ENCODE data around the gene NSFL1C. TPM values are rescaled to one million over a fixed set of nuclear protein-coding genes. Genes with fewer than 3 reads are reported as not detected.

The NSFL1C gene
- total RNA-seq, 1 donor from 2014 or later: 80.1 TPM

GRCh38 chr20:1490643-1491195 is 24.1 kb upstream of the NSFL1C start:
- Mint-ChIP-seq H3K9me3 (ENCODE audit: unreplicated experiment) (no peaks in the 10 kb centered on the region), H3K4me3 (ENCODE audit: unreplicated experiment) (no peak overlapping the region), H3K27me3 (ENCODE audit: unreplicated experiment) (peaks cover 57% of the 10 kb centered on the region), H3K36me3 (ENCODE audit: unreplicated experiment) (no peaks in the 10 kb centered on the region), H3K27ac (ENCODE audit: unreplicated experiment) (no peak overlapping the region), H3K4me1 (ENCODE audit: unreplicated experiment) (no peaks in the 10 kb centered on the region)
- no peak for DNase-seq (ENCODE audit: extremely low spot score, unreplicated experiment)
- no peak for TF ChIP-seq CTCF (IDR thresholded peaks at IDR 0.05)

- TF ChIP-seq CTCF (IDR thresholded peaks at IDR 0.05): no peak
- Mint-ChIP-seq H3K9me3 (ENCODE audit: unreplicated experiment) (no peaks in the 10 kb centered on the region), H3K27me3 (ENCODE audit: unreplicated experiment) (peaks cover 56% of the 10 kb centered on the region), H3K4me1 (ENCODE audit: unreplicated experiment) (no peaks in the 10 kb centered on the region), H3K4me3 (ENCODE audit: unreplicated experiment) (no peak overlapping the region), H3K36me3 (ENCODE audit: unreplicated experiment) (no peaks in the 10 kb centered on the region), H3K27ac (ENCODE audit: unreplicated experiment) (no peak overlapping the region)
- DNase-seq (ENCODE audit: extremely low spot score, unreplicated experiment): no peak
Measured at GRCh38 chr20:1489764-1490436, 23.3 kb upstream of the NSFL1C start.

DNA sequence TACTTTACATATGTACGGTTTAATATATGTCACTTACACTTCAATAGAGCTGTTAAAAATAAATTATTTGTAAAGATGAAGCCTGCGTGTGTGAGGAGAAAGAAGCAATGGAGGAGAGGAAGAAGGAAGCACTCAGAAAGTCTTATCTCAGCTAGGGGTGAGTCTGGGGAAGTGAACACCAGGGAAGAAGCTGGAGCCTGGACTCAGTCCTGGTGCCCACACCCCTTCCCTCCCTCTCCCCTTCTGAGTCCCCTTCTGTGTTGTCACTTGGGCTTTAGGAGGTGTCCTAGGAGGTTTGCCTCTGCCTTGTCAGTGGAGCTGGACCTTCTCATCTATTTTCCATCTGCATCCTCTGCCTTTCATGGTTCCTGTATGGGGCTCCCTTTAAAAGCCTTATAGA is 22.7 kb upstream of the NSFL1C start:
- Mint-ChIP-seq H3K4me1 (ENCODE audit: unreplicated experiment) (no peaks in the 10 kb centered on the region), H3K27ac (ENCODE audit: unreplicated experiment) (no peak overlapping the region), H3K4me3 (ENCODE audit: unreplicated experiment) (no peak overlapping the region), H3K27me3 (ENCODE audit: unreplicated experiment) (peaks cover 58% of the 10 kb centered on the region), H3K36me3 (ENCODE audit: unreplicated experiment) (no peaks in the 10 kb centered on the region), H3K9me3 (ENCODE audit: unreplicated experiment) (no peaks in the 10 kb centered on the region)
- no peak for DNase-seq (ENCODE audit: extremely low spot score, unreplicated experiment)
- no peak for TF ChIP-seq CTCF (IDR thresholded peaks at IDR 0.05)

- no peaks in the 10 kb centered on the region for H3K36me3 Mint-ChIP-seq (ENCODE audit: unreplicated experiment)
- H3K4me3 Mint-ChIP-seq (ENCODE audit: unreplicated experiment): no peak overlapping the region
- no peak for DNase-seq (ENCODE audit: extremely low spot score, unreplicated experiment)
- H3K9me3 Mint-ChIP-seq (ENCODE audit: unreplicated experiment): no peaks in the 10 kb centered on the region
- TF ChIP-seq CTCF (IDR thresholded peaks at IDR 0.05): no peak
- H3K27ac Mint-ChIP-seq (ENCODE audit: unreplicated experiment): no peak overlapping the region
- H3K27me3 Mint-ChIP-seq (ENCODE audit: unreplicated experiment): peaks cover 51% of the 10 kb centered on the region
- H3K4me1 Mint-ChIP-seq (ENCODE audit: unreplicated experiment): no peaks in the 10 kb centered on the region
Measured at GRCh38 chr20:1486566-1486965, 19.9 kb upstream of the NSFL1C start.

DNA sequence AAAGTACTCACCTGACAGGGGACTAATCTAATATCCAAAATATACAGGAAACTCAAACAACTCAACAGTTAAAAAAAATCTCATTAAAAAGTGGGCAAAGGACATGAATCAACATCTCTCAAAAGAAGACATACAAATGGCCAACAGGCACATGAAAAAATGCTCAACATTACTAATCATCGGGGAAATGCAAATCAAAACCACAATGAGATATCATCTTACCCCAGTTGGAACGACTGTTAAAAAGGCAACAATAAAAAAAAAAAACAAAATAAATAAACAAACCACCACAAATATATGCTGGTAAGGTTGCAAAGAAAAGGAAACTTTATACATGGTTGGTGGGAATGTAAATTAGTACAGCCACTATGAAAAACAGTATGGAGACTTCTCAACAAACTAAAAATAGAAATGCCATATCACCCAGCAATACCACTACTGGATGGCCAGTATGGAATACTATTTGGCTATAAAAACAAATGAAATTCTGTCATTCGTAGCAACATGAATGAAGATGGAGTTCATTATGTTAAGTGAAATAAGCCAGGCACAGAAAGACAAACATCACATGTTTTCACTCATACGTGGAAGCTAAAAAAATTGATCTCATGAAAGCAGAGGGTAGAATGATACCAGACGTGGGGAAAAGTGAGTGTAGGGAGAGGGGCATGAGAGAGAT is 17.9 kb upstream of the NSFL1C start:
- Mint-ChIP-seq H3K27me3 (ENCODE audit: unreplicated experiment) (peaks cover 49% of the 10 kb centered on the region), H3K4me3 (ENCODE audit: unreplicated experiment) (no peak overlapping the region), H3K27ac (ENCODE audit: unreplicated experiment) (no peak overlapping the region), H3K36me3 (ENCODE audit: unreplicated experiment) (no peaks in the 10 kb centered on the region), H3K9me3 (ENCODE audit: unreplicated experiment) (no peaks in the 10 kb centered on the region), H3K4me1 (ENCODE audit: unreplicated experiment) (no peaks in the 10 kb centered on the region)
- no peak for DNase-seq (ENCODE audit: extremely low spot score, unreplicated experiment)
- no peak for TF ChIP-seq CTCF (IDR thresholded peaks at IDR 0.05)
